Islet of Langerhans (tissue), 1 donor: ENCODE measurements around the gene POLN.

Source experiments
- FAIRE-seq: peaks from one replicate; lab custom pipeline; 2011; peaks lifted over from hg19 to GRCh38; lab: Jason Lieb, UNC

Gene POLN

DNA sequence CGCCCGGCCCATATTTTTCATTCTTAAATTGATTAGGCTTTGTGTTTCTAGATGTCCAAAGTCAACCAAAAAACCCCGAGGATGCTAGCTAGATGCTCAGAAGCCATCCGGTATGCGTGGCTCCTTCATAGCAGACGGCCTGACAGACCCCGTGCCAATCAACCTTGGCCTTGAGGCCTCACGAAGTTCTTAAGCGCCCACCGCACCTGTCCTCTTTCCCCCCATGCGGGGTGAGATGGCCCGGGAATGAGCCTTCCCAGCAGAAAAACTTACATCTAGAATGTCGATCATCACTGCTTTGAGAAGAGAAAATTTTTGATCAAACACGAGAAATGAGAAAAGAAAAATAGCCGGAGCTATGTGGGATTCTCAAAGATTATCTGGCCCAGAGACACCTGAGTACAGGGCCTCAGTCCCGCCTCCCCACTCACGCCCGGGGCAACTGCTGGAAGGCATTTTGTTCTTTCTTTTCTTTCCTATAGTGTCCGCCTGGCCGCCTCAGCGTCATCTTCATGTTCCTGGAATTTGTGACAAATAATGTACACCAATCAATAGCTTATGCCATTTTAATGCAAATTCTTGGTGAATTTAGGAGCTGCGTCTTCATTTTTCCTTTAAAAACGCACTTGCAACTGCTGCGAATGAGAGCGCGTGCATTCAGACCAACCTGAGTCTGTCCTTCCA lies 184.4 kb downstream of the POLN start:
- no peak for FAIRE-seq

DNA sequence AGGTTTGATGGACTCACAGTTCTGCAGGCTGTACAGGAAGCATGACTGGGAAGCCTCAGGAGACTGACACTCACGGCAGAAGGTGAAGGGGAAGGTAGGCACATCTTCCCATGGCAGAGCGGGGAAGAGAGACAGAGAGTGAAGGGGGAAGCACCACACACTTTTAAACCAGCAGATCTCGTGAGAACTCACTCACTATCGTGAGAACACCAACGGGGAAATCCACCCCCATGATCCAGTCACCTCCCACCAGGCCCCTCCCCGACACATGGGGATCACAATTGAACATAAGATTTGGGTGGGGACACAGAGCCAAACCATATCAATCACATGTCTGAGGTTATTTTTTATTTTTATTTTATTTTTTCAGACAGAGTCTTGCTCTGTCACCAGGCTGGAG lies 187.7 kb downstream of the POLN start:
- no peak for FAIRE-seq

DNA sequence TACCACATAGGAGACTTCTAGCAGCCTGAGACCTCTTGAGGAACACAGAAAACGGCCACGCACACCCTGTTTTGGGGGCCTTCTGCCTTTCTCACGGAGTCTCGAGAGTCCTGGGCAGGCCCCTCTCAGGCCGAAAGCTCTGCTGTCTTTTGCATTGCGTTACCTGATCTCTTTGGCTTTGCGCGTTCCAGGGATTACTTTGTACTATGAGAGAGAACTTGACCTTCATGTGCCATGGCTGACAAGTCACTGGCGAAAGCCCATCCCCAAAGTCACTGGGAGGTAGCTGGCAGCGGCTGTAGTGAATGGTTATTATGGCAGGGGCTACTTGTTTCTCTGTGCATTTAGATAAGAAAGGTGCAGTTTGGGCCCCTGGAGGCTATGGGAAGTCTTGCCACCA lies 190.8 kb downstream of the POLN start:
- no peak for FAIRE-seq

DNA sequence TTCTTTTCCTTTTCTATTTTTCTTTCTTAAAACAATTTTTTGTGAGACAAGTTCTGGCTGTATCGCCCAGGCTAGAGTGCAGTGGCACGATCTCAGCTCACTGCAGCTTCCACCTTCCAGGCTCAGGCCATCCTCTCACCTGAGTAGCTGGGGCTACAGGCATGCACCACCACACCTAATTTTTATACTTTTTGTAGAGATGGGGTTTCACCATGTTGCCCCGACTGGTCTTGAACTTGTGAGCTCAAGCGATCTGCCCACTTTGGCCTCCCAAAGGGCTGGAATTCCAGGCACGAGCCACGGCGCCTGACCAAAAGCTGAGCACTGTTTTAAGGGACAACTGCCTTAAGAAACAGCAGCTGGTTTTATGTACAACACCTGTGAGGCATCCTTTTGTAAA lies 192.1 kb downstream of the POLN start:
- no peak for FAIRE-seq

GRCh38 chr4:2049381-2049780 lies 192.5 kb downstream of the POLN start:
- FAIRE-seq = no peak

DNA sequence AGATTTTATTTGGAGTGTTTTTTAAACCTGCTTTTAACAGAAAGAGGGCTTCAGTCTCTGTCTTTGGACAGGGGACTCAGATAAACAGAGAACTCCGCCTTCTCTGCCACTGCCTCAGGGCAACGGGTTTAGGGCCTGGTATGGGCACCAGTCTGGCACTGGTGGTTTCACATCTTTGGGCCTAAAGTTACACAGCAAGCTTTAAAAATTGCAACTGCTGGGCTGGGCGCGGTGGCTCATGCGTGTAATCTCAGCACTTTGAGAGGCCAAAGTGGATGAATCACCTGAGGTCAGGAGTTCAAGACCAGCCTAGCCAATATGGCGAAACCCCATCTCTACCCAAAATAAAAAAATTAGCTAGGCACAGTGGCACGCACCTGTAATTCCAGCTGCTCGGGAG lies 193.1 kb downstream of the POLN start:
- no peak for FAIRE-seq

- no peak for FAIRE-seq
Measured at GRCh38 chr4:2047781-2048581, 193.9 kb downstream of the POLN start.

DNA sequence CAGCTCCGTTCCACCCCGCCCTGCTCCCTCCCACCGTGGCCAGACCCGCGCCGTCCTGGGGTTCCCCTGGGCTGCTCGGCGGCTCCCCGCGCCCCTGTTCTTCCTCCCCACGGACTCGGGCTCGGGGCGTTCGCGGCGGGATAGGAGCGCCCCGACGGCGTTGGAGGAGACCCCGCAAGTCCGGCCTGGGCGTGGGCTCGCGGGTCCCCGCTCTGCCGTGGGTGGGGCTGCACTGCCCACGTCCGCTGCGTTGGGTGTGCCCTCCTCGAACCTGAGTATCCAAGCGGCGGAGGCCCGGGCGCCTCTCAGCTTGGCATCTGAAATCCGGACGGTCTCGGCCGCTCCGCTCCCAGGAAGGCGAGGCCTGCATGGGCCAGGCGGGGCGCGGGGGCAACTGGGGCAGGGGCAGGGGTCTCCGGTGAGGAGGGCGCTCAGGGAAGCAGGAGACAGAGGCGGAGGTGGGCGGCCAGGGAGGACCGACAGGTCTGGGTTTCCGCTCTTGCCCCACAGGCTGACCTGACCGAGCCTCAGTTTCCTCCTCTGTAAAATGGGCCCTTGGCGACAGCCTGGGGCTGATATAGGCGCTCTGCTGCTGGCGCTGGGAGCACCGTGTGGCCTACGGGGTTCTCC lies 194.8 kb downstream of the POLN start:
- FAIRE-seq = no peak

- no peak for FAIRE-seq
Measured at GRCh38 chr4:2046031-2046961, 195.6 kb downstream of the POLN start.

DNA sequence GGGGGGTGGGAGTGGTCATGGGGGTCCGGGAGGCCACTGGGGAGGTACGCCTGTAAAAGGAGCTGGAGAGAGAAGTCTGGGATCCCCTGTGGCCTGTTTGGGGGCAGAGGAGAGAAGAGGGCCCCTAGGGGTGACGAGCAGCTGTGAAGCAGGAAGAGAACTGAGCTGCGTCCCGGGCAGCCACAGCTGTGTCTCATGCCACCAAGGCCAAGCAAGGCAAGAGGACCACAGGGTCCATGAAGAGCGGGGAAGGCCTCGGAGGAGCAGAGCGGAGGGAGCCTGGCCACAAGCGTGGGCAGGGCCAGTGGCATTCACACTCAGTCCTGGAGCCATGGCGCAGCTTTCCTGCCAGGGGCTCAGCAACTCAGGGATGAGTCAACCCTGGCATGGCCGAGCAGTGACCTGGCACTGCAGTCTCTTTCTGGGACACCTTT lies 196.4 kb downstream of the POLN start:
- FAIRE-seq = no peak

- FAIRE-seq = no peak
Measured at GRCh38 chr4:2044542-2045517, 197.1 kb downstream of the POLN start.

DNA sequence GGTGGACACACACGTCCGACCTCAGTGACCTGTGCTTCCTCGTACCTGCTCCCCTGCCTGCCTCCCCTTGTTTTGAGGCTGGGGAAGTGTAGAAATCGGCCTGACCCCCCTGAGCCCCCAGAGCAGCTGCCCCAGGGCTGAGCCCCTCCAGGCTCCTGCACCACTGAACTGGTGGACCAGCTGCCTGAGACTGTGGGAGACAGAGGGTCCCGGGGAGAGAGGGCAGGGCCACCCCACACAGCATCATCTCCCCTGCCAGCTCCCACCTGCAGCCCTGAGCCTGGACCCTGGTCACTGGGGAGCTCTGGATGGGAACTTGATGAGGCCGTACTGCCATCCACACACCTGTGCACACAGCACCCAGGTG lies 197.8 kb downstream of the POLN start:
- no peak for FAIRE-seq

DNA sequence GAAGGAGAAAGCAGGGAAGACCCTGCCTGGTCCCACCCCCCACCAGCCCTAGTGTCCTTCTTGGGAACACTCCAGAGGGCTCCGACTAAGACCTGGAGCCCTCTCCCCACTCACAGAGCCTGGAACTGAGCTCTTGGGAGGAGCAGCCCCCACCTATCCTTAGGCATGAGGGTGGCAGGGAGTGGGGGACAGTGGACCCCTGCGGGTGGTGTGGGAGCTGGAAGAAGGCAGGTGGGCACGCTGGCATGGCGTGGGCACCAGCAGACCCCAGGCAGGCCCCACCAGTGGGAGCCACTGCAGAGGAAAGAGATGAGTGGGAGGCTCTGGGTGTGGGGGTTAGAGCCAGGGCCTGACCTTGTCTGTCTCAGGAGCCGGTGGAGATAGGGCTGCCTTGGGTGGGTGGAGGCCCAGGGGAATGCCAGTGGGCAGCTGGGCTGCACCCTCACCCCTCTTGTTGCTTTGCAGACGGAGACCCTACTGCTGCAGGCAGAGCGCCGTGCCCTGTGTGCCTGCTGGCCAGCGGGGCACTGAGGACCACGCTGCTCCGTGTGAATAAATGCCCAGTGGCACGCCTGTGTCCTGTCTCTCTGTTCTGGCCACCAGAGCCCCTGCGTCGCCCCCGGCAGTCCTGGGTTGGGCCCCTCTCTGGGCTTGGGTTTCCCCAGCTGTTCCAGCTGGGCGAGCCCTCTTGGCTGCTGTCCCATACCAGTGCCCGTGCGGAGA lies 198.4 kb downstream of the POLN start:
- FAIRE-seq = no peak

GRCh38 chr4:2042947-2043395 lies 198.9 kb downstream of the POLN start:
- FAIRE-seq = no peak

GRCh38 chr4:2042204-2042946 lies 199.5 kb downstream of the POLN start:
- FAIRE-seq = no peak

DNA sequence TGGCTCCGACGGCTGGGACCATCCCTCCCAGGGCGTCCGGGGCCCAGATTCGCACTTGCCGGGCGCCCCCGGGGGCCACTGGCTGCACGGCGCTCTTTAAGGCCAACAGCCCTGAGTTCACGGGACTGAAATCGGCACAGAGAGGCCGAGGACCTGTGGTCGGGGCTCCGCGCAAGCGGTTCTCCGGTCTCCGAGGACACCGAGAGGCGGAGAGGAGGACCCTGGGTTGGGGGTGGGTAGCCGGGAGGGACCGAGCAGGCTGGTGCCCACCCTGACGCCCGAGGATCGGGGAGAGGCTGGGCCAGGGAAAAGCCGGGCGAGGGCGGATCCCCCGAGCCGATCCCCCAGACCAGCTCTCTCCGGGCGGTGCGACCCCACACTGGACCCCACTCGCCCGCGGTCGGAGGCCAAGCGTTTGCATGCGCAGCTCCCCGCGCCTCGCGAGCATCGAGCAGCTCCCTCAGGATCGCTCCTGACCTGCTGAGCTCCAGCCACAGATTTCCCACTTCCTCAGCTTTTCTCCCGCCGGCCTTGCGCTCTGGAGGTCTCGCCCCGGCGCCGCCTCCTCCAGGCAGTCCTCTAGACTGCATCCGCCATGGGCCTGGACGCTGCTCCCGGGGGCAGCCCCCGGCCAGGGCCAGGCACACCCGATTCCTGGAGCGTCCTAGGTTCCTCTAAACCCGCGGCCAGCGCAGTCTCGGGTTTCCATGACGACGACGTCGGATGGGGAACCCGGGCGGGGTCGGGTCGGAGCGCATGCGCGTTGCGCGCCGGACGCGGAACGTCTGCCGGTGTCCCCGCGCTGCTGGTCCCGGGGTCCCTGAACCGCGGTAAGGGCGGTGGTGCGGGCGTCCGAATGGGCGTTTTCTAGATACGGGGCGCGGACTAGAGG lies 200.4 kb downstream of the POLN start:
- no peak for FAIRE-seq

- no peak for FAIRE-seq
Measured at GRCh38 chr4:2040391-2041238, 201.3 kb downstream of the POLN start.

DNA sequence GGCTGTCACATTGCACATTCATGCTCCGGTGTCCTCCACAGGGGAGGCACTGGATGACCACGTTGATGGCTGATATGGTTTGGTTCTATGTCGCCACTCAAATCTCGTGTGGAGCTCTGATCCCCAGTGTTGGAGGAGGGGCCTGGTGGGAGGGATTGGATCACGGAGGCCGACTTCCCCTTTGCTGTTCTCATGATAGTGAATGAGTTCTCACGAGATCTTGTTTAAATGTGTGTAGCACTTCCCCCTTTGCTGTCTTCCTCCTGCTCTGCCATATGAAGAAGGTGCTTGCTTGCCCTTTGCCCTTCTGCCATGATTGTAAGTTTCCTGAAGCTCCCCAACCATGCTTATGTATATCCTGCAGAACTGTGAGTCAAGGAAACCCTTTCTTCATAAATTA lies 205.1 kb downstream of the POLN start:
- no peak for FAIRE-seq
